T follicular helper cell (primary cell): ENCODE data around the gene PHLDB2.

Source experiments
- DNase-seq: peaks from one replicate; pipeline ENCODE4 v3.0.0-alpha.2; 2020; ENCODE audit warnings: low read depth

The PHLDB2 gene

GRCh38 chr3:111963424-111963823 is 104.4 kb downstream of the PHLDB2 start:
- no peak for DNase-seq

GRCh38 chr3:111965484-111965883 is 106.4 kb downstream of the PHLDB2 start:
- DNase-seq = no peak

- no peak for DNase-seq
Observed at GRCh38 chr3:111967068-111967467, 108.0 kb downstream of the PHLDB2 start.

- peak; percentile 65 for DNase-seq
Observed at GRCh38 chr3:111967651-111968274, 108.7 kb downstream of the PHLDB2 start.

GRCh38 chr3:111968319-111969054 is 109.4 kb downstream of the PHLDB2 start:
- no peak for DNase-seq

- DNase-seq = no peak
Observed at GRCh38 chr3:111970376-111970775, 111.3 kb downstream of the PHLDB2 start.

GRCh38 chr3:111971533-111972130 is 112.6 kb downstream of the PHLDB2 start:
- DNase-seq = no peak

GRCh38 chr3:111972891-111973290 is 113.8 kb downstream of the PHLDB2 start:
- no peak for DNase-seq

- no peak for DNase-seq
Observed at GRCh38 chr3:111975131-111975530, 116.1 kb downstream of the PHLDB2 start.

- no peak for DNase-seq
Observed at GRCh38 chr3:111976254-111976653, 117.2 kb downstream of the PHLDB2 start.

- peak; percentile 93 for DNase-seq
Observed at GRCh38 chr3:111978583-111979433, 119.7 kb downstream of the PHLDB2 start, which contains the start of gene ABHD10. Gene ABHD10, plus strand, starts transcription at chr3:111979026. Its CDS starts 36 bp downstream, at chr3:111979062.

- no peak for DNase-seq
Observed at GRCh38 chr3:111979434-111980038, 120.5 kb downstream of the PHLDB2 start.

GRCh38 chr3:111980716-111981456 is 121.8 kb downstream of the PHLDB2 start:
- no peak for DNase-seq

- DNase-seq = no peak
Observed at GRCh38 chr3:111981457-111981763, 122.3 kb downstream of the PHLDB2 start.

- no peak for DNase-seq
Observed at GRCh38 chr3:111984636-111985298, 125.7 kb downstream of the PHLDB2 start.

GRCh38 chr3:111986800-111987199 is 127.7 kb downstream of the PHLDB2 start:
- DNase-seq = no peak

- DNase-seq = no peak
Observed at GRCh38 chr3:111989061-111989678, 130.1 kb downstream of the PHLDB2 start.

GRCh38 chr3:111993038-111993437 is 134.0 kb downstream of the PHLDB2 start:
- no peak for DNase-seq

GRCh38 chr3:111998636-111999483 is 139.8 kb downstream of the PHLDB2 start, which contains the start of gene TAGLN3:
Gene TAGLN3, plus strand, starts transcription at chr3:111998922. Its CDS starts 501 bp downstream, at chr3:111999423.
- no peak for DNase-seq
